Measurements from ENCODE around the gene UGT2B15.
"Not testable (repeated sequence)": the region's sequence is repeated elsewhere in the genome, so short reads cannot be mapped to it uniquely, and the experiment has no call there.

UGT2B15 gene

GRCh38 chr4:68655764-68656444, 14.5 kb downstream of the UGT2B15 start:
- DNase-seq = no peak

- no peak for DNase-seq
These were observed 15.3 kb downstream of the UGT2B15 start for GRCh38 chr4:68654946-68655721.

GRCh38 chr4:68651932-68652331, 18.5 kb downstream of the UGT2B15 start:
- no peak for DNase-seq

- DNase-seq = no peak
These were observed 40.1 kb downstream of the UGT2B15 start for GRCh38 chr4:68630371-68630770.

GRCh38 chr4:68622731-68623130, 47.7 kb downstream of the UGT2B15 start:
- DNase-seq = not testable (repeated sequence)

GRCh38 chr4:68617003-68617698, 53.3 kb downstream of the UGT2B15 start:
- DNase-seq = no peak

GRCh38 chr4:68615699-68616422, 54.6 kb downstream of the UGT2B15 start:
- no peak for DNase-seq

GRCh38 chr4:68613752-68614151, 56.7 kb downstream of the UGT2B15 start:
- no peak for DNase-seq

GRCh38 chr4:68606240-68606639, 64.2 kb downstream of the UGT2B15 start:
- DNase-seq = no peak

GRCh38 chr4:68599150-68599549, 71.3 kb downstream of the UGT2B15 start:
- DNase-seq = no peak

- no peak for DNase-seq
These were observed 73.0 kb downstream of the UGT2B15 start for GRCh38 chr4:68597482-68597881.

All from SHP77 treated with DMSO at 0.1 percent for 48 hours (cell line).